ENCODE measurements around the gene CLK3. TPM values are rescaled to one million over a fixed set of nuclear protein-coding genes. Genes with fewer than 3 reads are reported as not detected.
A peak's percentile ranks its signal among the peaks of the same experiment; 100 is the strongest.

The CLK3 gene
- total and polyA plus RNA-seq, 2 donors (not counting 1 experiment from before 2014, with no cell fraction given): 176 to 350 TPM

- H2AFZ ChIP-seq (ENCODE audit: insufficient read depth, low read depth, low read length, poor library complexity, severe bottlenecking): no peak overlapping the region
- no peak for ATAC-seq (ENCODE audit: low read depth)
- no peak for DNase-seq
Measured at GRCh38 chr15:74626336-74626735, 10.7 kb downstream of the CLK3 start.

More at GRCh38 chr15:74626336-74626735, 10.7 kb downstream of the CLK3 start:
- Histone ChIP-seq H3K4me2 (replicated peaks; ENCODE audit: low read depth, low read length, poor library complexity, severe bottlenecking) (peak overlapping the region; percentile 61), H4K20me1 (ENCODE audit: control insufficient read depth, insufficient read depth, low read length, poor library complexity, severe bottlenecking) (peaks cover 81% of the 10 kb centered on the region), H3K36me3 (replicated peaks in 1 of 2; ENCODE audit: control extremely low read depth in 1 of 2, control insufficient read depth in 1 of 2, extremely low read depth in 1 of 2, insufficient read depth in 2 of 2, low read length in 1 of 2) (peaks cover 1 to 91% of the 10 kb centered on the region in 2 experiments), H3K27me3 (replicated peaks in 1 of 4; ENCODE audit: control extremely low read depth in 1 of 4, control insufficient read depth in 3 of 4, insufficient read depth in 4 of 4, low read length in 3 of 4) (no peaks in the 10 kb centered on the region), H3K4me1 (ENCODE audit: control insufficient read depth in 2 of 2, insufficient read depth in 2 of 2, low read length in 2 of 2) (peaks cover 50 to 68% of the 10 kb centered on the region in 2 donors), H3K9ac (ENCODE audit: low read length) (no peak overlapping the region), H3K9me3 (ENCODE audit: control extremely low read depth in 1 of 3, control insufficient read depth in 2 of 3, insufficient read depth in 1 of 3, low read length in 2 of 3) (no peaks in the 10 kb centered on the region), H3K4me3 (ENCODE audit: control extremely low read depth in 1 of 5, extremely low read depth in 1 of 5, insufficient read depth in 1 of 5, low read depth in 2 of 5, low read length in 4 of 5) (no peak overlapping the region), H3K27ac (ENCODE audit: low read length in 2 of 2) (peak overlapping the region; percentile 61 to 77), H3K79me2 (ENCODE audit: control insufficient read depth, insufficient read depth, low read length) (peaks cover 41% of the 10 kb centered on the region)
- no peak for TF ChIP-seq EZH2 (IDR thresholded peaks at IDR 0.05; ENCODE audit: borderline replicate concordance, insufficient read depth, low read depth, low read length, poor library complexity, severe bottlenecking)
- TF ChIP-seq CTCF (IDR thresholded peaks at IDR 0.05): no peak
- peaks cover 56% of the 10 kb centered on the region for H3K4me1 Mint-ChIP-seq
- no peak overlapping the region for H3K4me3 Mint-ChIP-seq
- 99% methylated on average over 7 of the region's 7 CpGs for WGBS (ENCODE audit: insufficient coverage)
- ChIA-PET POLR2A (interaction anchor here (0.5 to 1.8 kb wide), 3 partner anchors 9 to 860 kb away, joined by 3 to 5 read pairs (median 4); partner anchors contain the start of gene CLK3), CTCF (interaction anchor here (1.1 to 23.4 kb wide), 8 partner anchors 7 to 324 kb away, joined by 3 to 596 read pairs (median 6); partner anchors contain the start of genes CLK3 and CSK)
- peak overlapping the region; percentile 96 for H3K27ac Mint-ChIP-seq
- H3K27me3 Mint-ChIP-seq: no peaks in the 10 kb centered on the region
- no peaks in the 10 kb centered on the region for H3K9me3 Mint-ChIP-seq (ENCODE audit: insufficient read depth)
- intact Hi-C loops (cut with micrococcal nuclease): no loop called here
